IMR-90 (cell line): ENCODE data around the gene ANKFN1. TPM values are rescaled to one million over a fixed set of nuclear protein-coding genes. Genes with fewer than 3 reads are reported as not detected.

Source experiments
- ATAC-seq: fragments of 200-7000 bp; cut with Tn5 transposase; 2 replicates; pipeline ENCODE4 v1.9.1; 2020; ENCODE audit warnings: low read depth, mild to moderate bottlenecking, moderate library complexity
- BruUV-seq: library from RNA; stranded (reverse); fragments of 400-500 nt; replicated peaks from 2 replicates; lab custom pipeline; 2021; lab: Mats Ljungman, UMichigan
- CTCF ChIA-PET: fragments of 300-600 bp; formaldehyde crosslinking; extraction: SDS; loops from one replicate; lab custom pipeline; 2021; ENCODE audit warnings: antibody characterized with exemption; lab: Yijun Ruan, JAX
- POLR2A ChIA-PET: fragments of 300-600 bp; sonication (Branson Sonifier 250); formaldehyde crosslinking; loops from one replicate; lab custom pipeline; 2022; ENCODE audit warnings: antibody characterized with exemption; ENCODE audit not compliant: unreplicated experiment; lab: Charles Lee
- DNase-seq: peaks from one replicate; pipeline ENCODE4 v3.0.0; 2013
- H2AFZ ChIP-seq: replicated peaks from 2 replicates; pipeline ENCODE3; 2013; ENCODE audit warnings: low read length, mild to moderate bottlenecking; ENCODE audit not compliant: poor library complexity
- H2AK5ac ChIP-seq: 2 replicates; pipeline ENCODE4 v1.6.1; 2013; ENCODE audit warnings: low read depth, low read length, inconsistent platforms
- H2AK9ac ChIP-seq: replicated peaks from 2 replicates; pipeline ENCODE3; 2013; ENCODE audit warnings: mild to moderate bottlenecking, low read depth, low read length, moderate library complexity; ENCODE audit not compliant: poor library complexity
- H2BK120ac ChIP-seq: 2 replicates; pipeline ENCODE4 v1.6.1; 2013; ENCODE audit warnings: low read depth, low read length, inconsistent platforms
- H2BK15ac ChIP-seq: 3 replicates; pipeline ENCODE4 v1.6.1; 2013; ENCODE audit warnings: low read depth, low read length, inconsistent platforms
- H2BK20ac ChIP-seq: 2 replicates; pipeline ENCODE4 v1.6.1; 2013; ENCODE audit warnings: low read depth, mild to moderate bottlenecking, inconsistent platforms, low read length, moderate library complexity
- H2BK5ac ChIP-seq: 2 replicates; pipeline ENCODE4 v1.6.1; 2013; ENCODE audit warnings: mild to moderate bottlenecking, low read depth, low read length, inconsistent platforms; ENCODE audit not compliant: poor library complexity, severe bottlenecking
- H3K14ac ChIP-seq: replicated peaks from 2 replicates; pipeline ENCODE4 v1.6.1; 2013; ENCODE audit warnings: low read depth, low read length, inconsistent platforms
- H3K18ac ChIP-seq: 2 replicates; pipeline ENCODE4 v1.6.1; 2013; ENCODE audit warnings: low read depth, low read length, control low read depth
- H3K23ac ChIP-seq: 2 replicates; pipeline ENCODE4 v1.6.1; 2013; ENCODE audit warnings: low read depth, low read length, inconsistent platforms
- H3K27ac ChIP-seq: 2 replicates; pipeline ENCODE4 v1.5.1; 2013; ENCODE audit warnings: mild to moderate bottlenecking, control low read depth, low read length; ENCODE audit not compliant: insufficient read depth
- H3K27me3 ChIP-seq: 2 replicates; pipeline ENCODE4 v1.6.1; 2013; ENCODE audit warnings: low read length; ENCODE audit not compliant: control insufficient read depth, insufficient read depth
- H3K36me3 ChIP-seq: 2 replicates; pipeline ENCODE4 v1.6.1; 2013; ENCODE audit warnings: low read length, mixed read lengths; ENCODE audit not compliant: control insufficient read depth, insufficient read depth
- H3K4ac ChIP-seq: 2 replicates; pipeline ENCODE4 v1.6.1; 2013; ENCODE audit warnings: low read depth, low read length, inconsistent platforms
- H3K4me1 ChIP-seq: 2 replicates; pipeline ENCODE4 v1.6.1; 2013; ENCODE audit warnings: low read length, mixed read lengths; ENCODE audit not compliant: control insufficient read depth, insufficient read depth
- H3K4me2 ChIP-seq: 2 replicates; pipeline ENCODE4 v1.6.1; 2013; ENCODE audit warnings: low read depth, mild to moderate bottlenecking, control low read depth, low read length, moderate library complexity
- H3K4me3 ChIP-seq: 2 replicates; pipeline ENCODE4 v1.5.1; 2013; ENCODE audit warnings: low read depth, mild to moderate bottlenecking, control low read depth, low read length, moderate library complexity; ENCODE audit not compliant: insufficient read depth
- H3K56ac ChIP-seq: 2 replicates; pipeline ENCODE4 v1.6.1; 2013; ENCODE audit warnings: low read length, inconsistent platforms; ENCODE audit not compliant: insufficient read depth; ENCODE audit errors: extremely low read depth
- H3K79me1 ChIP-seq, 2 experiments: 2 replicates each; pipeline ENCODE4 v1.6.1; 2013; ENCODE audit warnings: low read length in 2 of 2, inconsistent platforms in 1 of 2, low read depth in 1 of 2
- H3K9ac ChIP-seq: 2 replicates; pipeline ENCODE4 v1.6.1; 2013; ENCODE audit warnings: low read depth, low read length, control low read depth
- H3K9me1 ChIP-seq: 2 replicates; pipeline ENCODE4 v1.6.1; 2013; ENCODE audit warnings: low read length, inconsistent platforms; ENCODE audit not compliant: insufficient read depth
- H3K9me3 ChIP-seq: 2 replicates; pipeline ENCODE4 v1.6.1; 2013; ENCODE audit warnings: low read length; ENCODE audit not compliant: control insufficient read depth, insufficient read depth
- H4K20me1 ChIP-seq: 2 replicates; pipeline ENCODE4 v1.6.1; 2013; ENCODE audit warnings: low read length, inconsistent platforms; ENCODE audit not compliant: insufficient read depth
- H4K5ac ChIP-seq: 2 replicates; pipeline ENCODE4 v1.6.1; 2013; ENCODE audit warnings: mild to moderate bottlenecking, low read depth, low read length, control low read depth
- H4K8ac ChIP-seq, 2 experiments: 2 replicates each; pipeline ENCODE4 v1.6.1; 2013; ENCODE audit warnings: low read depth in 2 of 2, low read length in 2 of 2, control low read depth in 1 of 2, inconsistent platforms in 1 of 2
- H4K91ac ChIP-seq: 2 replicates; pipeline ENCODE4 v1.6.1; 2013; ENCODE audit warnings: low read depth, low read length, inconsistent platforms; ENCODE audit not compliant: insufficient read depth
- BHLHE40 ChIP-seq: fragments of 150-350 bp; IDR thresholded peaks from 2 replicates; pipeline ENCODE4 v1.6.1; 2016; ENCODE audit warnings: mild to moderate bottlenecking, low read depth, low read length
- CHD1 ChIP-seq: IDR thresholded peaks from 2 replicates; pipeline ENCODE4 v1.6.1; 2012; ENCODE audit warnings: low read depth, low read length, improper control_type of control experiment
- CTCF ChIP-seq: conservative IDR thresholded peaks from 2 replicates; pipeline ENCODE4 v1.5.1; 2012; ENCODE audit warnings: mild to moderate bottlenecking, low read depth, low read length, improper control_type of control experiment
- FOS ChIP-seq: fragments of 150-350 bp; IDR thresholded peaks from 2 replicates; pipeline ENCODE4 v1.6.1; 2016; ENCODE audit warnings: low read depth, low read length
- MAZ ChIP-seq: IDR thresholded peaks from 2 replicates; pipeline ENCODE4 v1.6.1; 2012; ENCODE audit warnings: low read depth, mild to moderate bottlenecking, low read length, improper control_type of control experiment, moderate library complexity, borderline replicate concordance
- MXI1 ChIP-seq: IDR thresholded peaks from 2 replicates; pipeline ENCODE4 v1.6.1; 2012; ENCODE audit warnings: low read depth, mild to moderate bottlenecking, low read length, moderate library complexity, borderline replicate concordance
- NFE2L2 ChIP-seq: fragments of 150-350 bp; IDR thresholded peaks from 2 replicates; pipeline ENCODE4 v1.6.1; 2016; ENCODE audit warnings: low read depth, mild to moderate bottlenecking, low read length
- RAD21 ChIP-seq: IDR thresholded peaks from 2 replicates; pipeline ENCODE4 v1.6.1; 2012; ENCODE audit warnings: low read length, improper control_type of control experiment
- WGBS, 2 experiments: methylation state at CpG; one replicate each; pipeline versions ENCODE4 v1.1.5 to v1.1.7; 2013; ENCODE audit warnings: missing lambda C conversion rate in 2 of 2; ENCODE audit not compliant: insufficient read length in 1 of 2; ENCODE audit errors: extremely low coverage in 2 of 2; 5-methylcytosine and 5-hydroxymethylcytosine counted together
- dilution Hi-C: fragments of 300-500 bp; cut with HindIII; formaldehyde crosslinking; loops from one replicate; pipeline ENCODE4 v1.14.3; 2018; ENCODE audit warnings: low sequenced_read_pairs; ENCODE audit not compliant: unreplicated experiment
- in situ Hi-C: fragments of 300-500 bp; cut with MboI; formaldehyde crosslinking; loops from 3 replicates; pipeline ENCODE4 v1.14.3; 2019; ENCODE audit warnings: low sequenced_read_pairs, inconsistent platforms, mixed read lengths
- intact Hi-C: fragments of 100-400 bp; cut with micrococcal nuclease; formaldehyde crosslinking; loops from 2 replicates; pipeline ENCODE4 v1.10.0; 2022
- polyA plus RNA-seq, 3 experiments: library from polyadenylated mRNA; depleted of rRNA; stranded (reverse); fragments of >200 nt; gene quantifications; 2 replicates each; pipeline ENCODE4 v1.2.3, GENCODE V29; 2012; ENCODE audit warnings: low replicate concordance in 1 of 3
- total RNA-seq: library from RNA; depleted of rRNA; stranded (reverse); fragments of >200 nt; gene quantifications from 2 replicates; pipeline ENCODE4 v1.2.3, GENCODE V29; 2012
- TF ChIP-seq, protein P1 (sequence below): fragments of 150-350 bp; IDR thresholded peaks from 2 replicates; pipeline ENCODE4 v1.6.1; 2016; ENCODE audit warnings: low read depth, mild to moderate bottlenecking, low read length, moderate library complexity, borderline replicate concordance
- TF ChIP-seq, protein P2 (sequence below): fragments of 150-350 bp; IDR thresholded peaks from 2 replicates; pipeline ENCODE4 v1.6.1; 2017; ENCODE audit warnings: mild to moderate bottlenecking, antibody characterized with exemption, low read length, low read depth

Gene ANKFN1
- total and polyA plus RNA-seq, 2 of the 4 experiments (the other 2 are of a cell fraction) = not detected

GRCh38 chr17:56549501-56549900, 396.2 kb downstream of the ANKFN1 start:
- CTCF ChIA-PET = interaction anchor here (1.2 kb wide), 1 partner anchor 11 kb away, joined by 3 read pairs; no protein-coding TSS in a partner anchor
- WGBS, 2 experiments = no CpG with 5 or more reads among the region's 1 CpG

More at GRCh38 chr17:56549501-56549900, 396.2 kb downstream of the ANKFN1 start:
- Histone ChIP-seq H3K14ac (no peak overlapping the region), H3K27ac (no peak overlapping the region), H2AK9ac (no peak overlapping the region), H3K4me3 (no peak overlapping the region), H3K9me3 (no peaks in the 10 kb centered on the region), H3K23ac (no peak overlapping the region), H3K9ac (no peak overlapping the region), H4K5ac (no peak overlapping the region), H3K36me3 (no peaks in the 10 kb centered on the region), H3K79me1 (no peaks in the 10 kb centered on the region), H2BK120ac (no peak overlapping the region), H4K8ac (no peak overlapping the region), H3K9me1 (no peaks in the 10 kb centered on the region), H3K27me3 (peaks cover 2% of the 10 kb centered on the region; the same call in 1 of the 2 replicates), H4K20me1 (no peaks in the 10 kb centered on the region), H2BK15ac (no peak overlapping the region), H3K56ac (no peak overlapping the region), H2AK5ac (no peak overlapping the region), H3K18ac (no peak overlapping the region), H2BK5ac (no peak overlapping the region), H2BK20ac (no peak overlapping the region), H2AFZ (no peak overlapping the region), H4K91ac (no peak overlapping the region), H3K4me2 (no peak overlapping the region), H3K4ac (no peak overlapping the region), H3K4me1 (no peaks in the 10 kb centered on the region)
- TF ChIP-seq, protein P1, sequence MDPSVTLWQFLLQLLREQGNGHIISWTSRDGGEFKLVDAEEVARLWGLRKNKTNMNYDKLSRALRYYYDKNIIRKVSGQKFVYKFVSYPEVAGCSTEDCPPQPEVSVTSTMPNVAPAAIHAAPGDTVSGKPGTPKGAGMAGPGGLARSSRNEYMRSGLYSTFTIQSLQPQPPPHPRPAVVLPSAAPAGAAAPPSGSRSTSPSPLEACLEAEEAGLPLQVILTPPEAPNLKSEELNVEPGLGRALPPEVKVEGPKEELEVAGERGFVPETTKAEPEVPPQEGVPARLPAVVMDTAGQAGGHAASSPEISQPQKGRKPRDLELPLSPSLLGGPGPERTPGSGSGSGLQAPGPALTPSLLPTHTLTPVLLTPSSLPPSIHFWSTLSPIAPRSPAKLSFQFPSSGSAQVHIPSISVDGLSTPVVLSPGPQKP = no peak
- TF ChIP-seq RAD21 (no peak), NFE2L2 (no peak), BHLHE40 (no peak), MXI1 (no peak), CHD1 (no peak), FOS (no peak), MAZ (no peak), CTCF (no peak)
- TF ChIP-seq, protein P2, sequence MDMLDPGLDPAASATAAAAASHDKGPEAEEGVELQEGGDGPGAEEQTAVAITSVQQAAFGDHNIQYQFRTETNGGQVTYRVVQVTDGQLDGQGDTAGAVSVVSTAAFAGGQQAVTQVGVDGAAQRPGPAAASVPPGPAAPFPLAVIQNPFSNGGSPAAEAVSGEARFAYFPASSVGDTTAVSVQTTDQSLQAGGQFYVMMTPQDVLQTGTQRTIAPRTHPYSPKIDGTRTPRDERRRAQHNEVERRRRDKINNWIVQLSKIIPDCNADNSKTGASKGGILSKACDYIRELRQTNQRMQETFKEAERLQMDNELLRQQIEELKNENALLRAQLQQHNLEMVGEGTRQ = no peak
- DNase-seq (no peak), ATAC-seq (no peak)
- dilution Hi-C loops (no loop called here), in situ Hi-C loops (no loop called here), intact Hi-C loops (no loop called here)
- no TSS peak for BruUV-seq
- POLR2A ChIA-PET = no interaction called here
